Esophagus squamous epithelium (tissue), 4 donors: ENCODE data around the gene KIDINS220.

Experiments
- POLR2A ChIP-seq, 4 donors: fragments of 450-650 bp; IDR thresholded peaks; one replicate each; pipeline ENCODE4 v1.6.1; 2017; ENCODE audit warnings: antibody characterized with exemption in 4 of 4, mild to moderate bottlenecking in 4 of 4, moderate library complexity in 3 of 4
- TF ChIP-seq, protein P1 (sequence below), 6 experiments: fragments of 450-650 bp in 4 of 6; fragments of 200-600 bp in 2 of 6; sonication (generic) in 2 of 6; IDR thresholded peaks; one replicate each; pipeline ENCODE4 v1.5.1; 2016 to 2019; ENCODE audit warnings: antibody characterized with exemption in 6 of 6, mild to moderate bottlenecking in 4 of 6, moderate library complexity in 4 of 6

DNA sequence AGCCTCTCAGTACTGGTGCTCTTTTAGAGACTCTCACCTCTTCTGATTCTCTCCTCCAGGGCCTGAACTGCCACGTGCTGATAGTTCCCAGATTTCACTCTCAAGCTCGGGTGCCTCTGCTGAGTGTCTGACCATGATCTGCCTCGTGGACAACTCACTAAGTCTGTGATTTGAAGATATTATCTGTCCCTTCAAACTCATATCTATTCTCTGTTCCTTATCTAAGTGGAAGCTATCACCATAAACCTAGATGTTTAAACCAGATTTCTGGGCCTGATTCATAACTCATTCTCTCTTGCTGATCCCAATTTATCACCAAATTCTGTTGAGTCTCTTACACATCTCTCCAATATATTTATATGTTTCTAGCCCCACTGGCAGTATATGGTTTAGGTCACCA lies 29.9 kb upstream of the KIDINS220 start:
- TF ChIP-seq, protein P1, sequence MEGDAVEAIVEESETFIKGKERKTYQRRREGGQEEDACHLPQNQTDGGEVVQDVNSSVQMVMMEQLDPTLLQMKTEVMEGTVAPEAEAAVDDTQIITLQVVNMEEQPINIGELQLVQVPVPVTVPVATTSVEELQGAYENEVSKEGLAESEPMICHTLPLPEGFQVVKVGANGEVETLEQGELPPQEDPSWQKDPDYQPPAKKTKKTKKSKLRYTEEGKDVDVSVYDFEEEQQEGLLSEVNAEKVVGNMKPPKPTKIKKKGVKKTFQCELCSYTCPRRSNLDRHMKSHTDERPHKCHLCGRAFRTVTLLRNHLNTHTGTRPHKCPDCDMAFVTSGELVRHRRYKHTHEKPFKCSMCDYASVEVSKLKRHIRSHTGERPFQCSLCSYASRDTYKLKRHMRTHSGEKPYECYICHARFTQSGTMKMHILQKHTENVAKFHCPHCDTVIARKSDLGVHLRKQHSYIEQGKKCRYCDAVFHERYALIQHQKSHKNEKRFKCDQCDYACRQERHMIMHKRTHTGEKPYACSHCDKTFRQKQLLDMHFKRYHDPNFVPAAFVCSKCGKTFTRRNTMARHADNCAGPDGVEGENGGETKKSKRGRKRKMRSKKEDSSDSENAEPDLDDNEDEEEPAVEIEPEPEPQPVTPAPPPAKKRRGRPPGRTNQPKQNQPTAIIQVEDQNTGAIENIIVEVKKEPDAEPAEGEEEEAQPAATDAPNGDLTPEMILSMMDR (IDR thresholded peaks at IDR 0.05): no peak
- no peak for TF ChIP-seq POLR2A (IDR thresholded peaks at IDR 0.05)
